Measurements from ENCODE around the gene ARL15.

The ARL15 gene

DNA sequence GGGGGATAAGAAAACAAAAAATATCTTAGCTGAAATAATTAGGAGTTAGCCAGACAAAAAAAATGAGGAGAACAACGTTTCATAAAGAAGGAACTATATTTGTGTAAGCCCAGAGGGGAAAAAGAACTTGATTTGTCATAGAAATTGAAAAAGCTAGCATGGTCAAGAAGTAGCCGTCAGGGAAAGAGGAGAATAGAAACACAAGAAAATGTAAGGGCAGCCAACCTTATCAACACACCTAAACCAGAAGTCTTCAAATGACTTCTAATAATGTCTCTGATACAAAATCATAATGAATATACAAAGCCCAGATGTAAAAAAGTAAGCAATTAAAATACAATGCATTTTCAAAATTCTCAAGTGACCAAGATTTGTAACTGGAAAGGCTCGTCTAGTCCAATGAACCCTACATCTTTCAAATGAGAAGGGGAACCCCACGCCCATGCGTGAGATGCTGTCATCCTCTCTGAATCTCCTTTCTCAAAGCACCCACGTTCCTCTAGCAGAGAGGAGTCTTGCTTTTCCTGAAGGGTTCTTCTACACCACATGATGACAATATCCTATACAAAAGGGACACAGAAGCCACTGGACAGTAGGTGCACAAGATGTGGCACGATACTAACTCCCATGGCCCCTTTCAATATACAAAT, 103.7 kb downstream of the ARL15 start:
- DNase-seq (no peak), ATAC-seq (ENCODE audit: insufficient read depth, low read depth) (no peak)
- no peak overlapping the region for H2AFZ ChIP-seq (ENCODE audit: low read depth, low read length)
- H3K4me3 ChIP-seq (ENCODE audit: low read depth in 1 of 2, low read length in 2 of 2): no peak overlapping the region
- no peaks in the 10 kb centered on the region; the same call in 1 of the 2 replicates for H4K20me1 ChIP-seq (ENCODE audit: insufficient read depth, low read length)
- no peaks in the 10 kb centered on the region for H3K27me3 ChIP-seq (ENCODE audit: insufficient read depth, low read length, poor library complexity)
- no peak overlapping the region for H3K9ac ChIP-seq (ENCODE audit: low read depth, low read length)
- no peaks in the 10 kb centered on the region for H3K36me3 ChIP-seq (ENCODE audit: insufficient read depth, low read length)
- no peaks in the 10 kb centered on the region for H3K4me1 ChIP-seq (ENCODE audit: insufficient read depth, low read length)
- TF ChIP-seq, protein P1, sequence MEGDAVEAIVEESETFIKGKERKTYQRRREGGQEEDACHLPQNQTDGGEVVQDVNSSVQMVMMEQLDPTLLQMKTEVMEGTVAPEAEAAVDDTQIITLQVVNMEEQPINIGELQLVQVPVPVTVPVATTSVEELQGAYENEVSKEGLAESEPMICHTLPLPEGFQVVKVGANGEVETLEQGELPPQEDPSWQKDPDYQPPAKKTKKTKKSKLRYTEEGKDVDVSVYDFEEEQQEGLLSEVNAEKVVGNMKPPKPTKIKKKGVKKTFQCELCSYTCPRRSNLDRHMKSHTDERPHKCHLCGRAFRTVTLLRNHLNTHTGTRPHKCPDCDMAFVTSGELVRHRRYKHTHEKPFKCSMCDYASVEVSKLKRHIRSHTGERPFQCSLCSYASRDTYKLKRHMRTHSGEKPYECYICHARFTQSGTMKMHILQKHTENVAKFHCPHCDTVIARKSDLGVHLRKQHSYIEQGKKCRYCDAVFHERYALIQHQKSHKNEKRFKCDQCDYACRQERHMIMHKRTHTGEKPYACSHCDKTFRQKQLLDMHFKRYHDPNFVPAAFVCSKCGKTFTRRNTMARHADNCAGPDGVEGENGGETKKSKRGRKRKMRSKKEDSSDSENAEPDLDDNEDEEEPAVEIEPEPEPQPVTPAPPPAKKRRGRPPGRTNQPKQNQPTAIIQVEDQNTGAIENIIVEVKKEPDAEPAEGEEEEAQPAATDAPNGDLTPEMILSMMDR (IDR thresholded peaks at IDR 0.05; ENCODE audit: borderline replicate concordance, extremely low read depth, low read length, poor library complexity, severe bottlenecking): no peak
- TF ChIP-seq EZH2 (IDR thresholded peaks at IDR 0.05; ENCODE audit: borderline replicate concordance, low read depth, low read length, severe bottlenecking): no peak
- H3K9me3 ChIP-seq (ENCODE audit: insufficient read depth, low read length, severe bottlenecking): peaks cover 2% of the 10 kb centered on the region
- H3K4me2 ChIP-seq (ENCODE audit: insufficient read depth, low read length): no peak overlapping the region
- no peak overlapping the region for H3K27ac ChIP-seq (ENCODE audit: low read length)
- no peaks in the 10 kb centered on the region for H3K79me2 ChIP-seq (ENCODE audit: insufficient read depth, low read length)

- ATAC-seq (ENCODE audit: insufficient read depth, low read depth) (no peak), DNase-seq (no peak)
- Histone ChIP-seq H3K9ac (ENCODE audit: low read depth, low read length) (no peak overlapping the region), H3K27ac (ENCODE audit: low read length) (no peak overlapping the region), H3K36me3 (ENCODE audit: insufficient read depth, low read length) (no peaks in the 10 kb centered on the region), H4K20me1 (ENCODE audit: insufficient read depth, low read length) (no peaks in the 10 kb centered on the region; the same call in 1 of the 2 replicates), H3K4me3 (ENCODE audit: low read depth in 1 of 2, low read length in 2 of 2) (no peak overlapping the region), H3K4me2 (ENCODE audit: insufficient read depth, low read length) (no peak overlapping the region), H3K79me2 (ENCODE audit: insufficient read depth, low read length) (no peaks in the 10 kb centered on the region), H3K27me3 (ENCODE audit: insufficient read depth, low read length, poor library complexity) (no peaks in the 10 kb centered on the region), H3K9me3 (ENCODE audit: insufficient read depth, low read length, severe bottlenecking) (peaks cover 4% of the 10 kb centered on the region), H3K4me1 (ENCODE audit: insufficient read depth, low read length) (no peaks in the 10 kb centered on the region), H2AFZ (ENCODE audit: low read depth, low read length) (no peak overlapping the region)
- TF ChIP-seq, protein P1 (IDR thresholded peaks at IDR 0.05; ENCODE audit: borderline replicate concordance, extremely low read depth, low read length, poor library complexity, severe bottlenecking): no peak
Measured at GRCh38 chr5:54205918-54206317, 104.5 kb downstream of the ARL15 start.

- Histone ChIP-seq H3K4me3 (ENCODE audit: low read depth in 1 of 2, low read length in 2 of 2) (no peak overlapping the region), H3K27me3 (ENCODE audit: insufficient read depth, low read length, poor library complexity) (no peaks in the 10 kb centered on the region), H3K4me1 (ENCODE audit: insufficient read depth, low read length) (no peaks in the 10 kb centered on the region), H3K27ac (ENCODE audit: low read length) (no peak overlapping the region), H2AFZ (ENCODE audit: low read depth, low read length) (no peak overlapping the region), H3K9ac (ENCODE audit: low read depth, low read length) (no peak overlapping the region), H3K4me2 (ENCODE audit: insufficient read depth, low read length) (no peak overlapping the region), H3K9me3 (ENCODE audit: insufficient read depth, low read length, severe bottlenecking) (peaks cover 4% of the 10 kb centered on the region), H3K79me2 (ENCODE audit: insufficient read depth, low read length) (no peaks in the 10 kb centered on the region), H4K20me1 (ENCODE audit: insufficient read depth, low read length) (no peaks in the 10 kb centered on the region; the same call in 1 of the 2 replicates), H3K36me3 (ENCODE audit: insufficient read depth, low read length) (no peaks in the 10 kb centered on the region)
- ATAC-seq (ENCODE audit: insufficient read depth, low read depth) (no peak), DNase-seq (no peak)
- TF ChIP-seq EZH2 (IDR thresholded peaks at IDR 0.05; ENCODE audit: borderline replicate concordance, low read depth, low read length, severe bottlenecking): no peak
- TF ChIP-seq, protein P1 (IDR thresholded peaks at IDR 0.05; ENCODE audit: borderline replicate concordance, extremely low read depth, low read length, poor library complexity, severe bottlenecking): no peak
Measured at GRCh38 chr5:54205453-54205852, 104.9 kb downstream of the ARL15 start.
